MCF 10A (cell line): ENCODE data around the gene SEMA3F. TPM values are rescaled to one million over a fixed set of nuclear protein-coding genes. Genes with fewer than 3 reads are reported as not detected.
A peak's percentile ranks its signal among the peaks of the same experiment; 100 is the strongest.
"Not testable (repeated sequence)": the region's sequence is repeated elsewhere in the genome, so short reads cannot be mapped to it uniquely, and the experiment has no call there.

Experiments
- BruUV-seq: library from RNA; stranded (reverse); fragments of 400-500 nt; replicated peaks from 2 replicates; lab custom pipeline; 2021; lab: Mats Ljungman, UMichigan
- CTCF ChIA-PET: fragments of 300-600 bp; sonication (Branson Sonifier 250); formaldehyde crosslinking; extraction: SDS; loops from one replicate; lab custom pipeline; 2021; ENCODE audit warnings: antibody characterized with exemption, inconsistent platforms; lab: Yijun Ruan, JAX
- POLR2A ChIA-PET: fragments of 300-600, 350-650 bp; sonication (Branson Sonifier 250); formaldehyde crosslinking; extraction: SDS; loops from one replicate; lab custom pipeline; 2020; ENCODE audit warnings: antibody characterized with exemption, inconsistent platforms; lab: Yijun Ruan, JAX
- DNase-seq: peaks from one replicate; pipeline ENCODE4 v3.0.0-alpha.2; 2018; ENCODE audit not compliant: unreplicated experiment
- H3K27ac Mint-ChIP-seq: one replicate; pipeline ENCODE4 v1.8.0; 2022; ENCODE audit warnings: mild to moderate bottlenecking, low read depth, mixed read lengths; ENCODE audit not compliant: unreplicated experiment
- H3K27me3 Mint-ChIP-seq: one replicate; pipeline ENCODE4 v1.8.0; 2022; ENCODE audit warnings: mixed read lengths; ENCODE audit not compliant: insufficient read depth, unreplicated experiment
- H3K36me3 Mint-ChIP-seq: one replicate; pipeline ENCODE4 v1.8.0; 2022; ENCODE audit warnings: mild to moderate bottlenecking, moderate library complexity, mixed read lengths; ENCODE audit not compliant: insufficient read depth, unreplicated experiment
- H3K4me1 Mint-ChIP-seq: one replicate; pipeline ENCODE4 v1.8.0; 2022; ENCODE audit warnings: mixed read lengths; ENCODE audit not compliant: insufficient read depth, unreplicated experiment
- H3K4me3 Mint-ChIP-seq: one replicate; pipeline ENCODE4 v1.8.0; 2022; ENCODE audit warnings: mild to moderate bottlenecking, moderate library complexity, mixed read lengths; ENCODE audit not compliant: unreplicated experiment
- H3K9me3 Mint-ChIP-seq: one replicate; pipeline ENCODE4 v1.8.0; 2022; ENCODE audit warnings: mixed read lengths; ENCODE audit not compliant: unreplicated experiment
- intact Hi-C: fragments of 100-400 bp; cut with micrococcal nuclease; formaldehyde crosslinking; loops from 2 replicates; pipeline ENCODE4 v1.14.1; 2022
- total RNA-seq: library from RNA; stranded (reverse); gene quantifications from 2 replicates; pipeline ENCODE4 v1.2.3, GENCODE V29; 2022
- TF ChIP-seq, protein P1 (sequence below): fragments of 200-600 bp; IDR thresholded peaks from one replicate; pipeline ENCODE4 v1.8.0; 2022; ENCODE audit warnings: antibody characterized with exemption, mild to moderate bottlenecking; ENCODE audit not compliant: unreplicated experiment

SEMA3F gene
- total RNA-seq, 1 experiment from 2014 or later: 34.6 TPM

- ChIA-PET CTCF (interaction anchor here (1.0 to 15.0 kb wide), 4 partner anchors 11 to 100 kb away, joined by 4 to 209 read pairs (median 8); partner anchors contain the start of gene GNAT1), POLR2A (no interaction called here)
- Mint-ChIP-seq H3K27me3 (peaks cover 16% of the 10 kb centered on the region), H3K36me3 (no peaks in the 10 kb centered on the region), H3K9me3 (no peaks in the 10 kb centered on the region), H3K27ac (no peak overlapping the region), H3K4me1 (peaks cover 5% of the 10 kb centered on the region), H3K4me3 (no peak overlapping the region)
- intact Hi-C loops: no loop called here
- TF ChIP-seq, protein P1, sequence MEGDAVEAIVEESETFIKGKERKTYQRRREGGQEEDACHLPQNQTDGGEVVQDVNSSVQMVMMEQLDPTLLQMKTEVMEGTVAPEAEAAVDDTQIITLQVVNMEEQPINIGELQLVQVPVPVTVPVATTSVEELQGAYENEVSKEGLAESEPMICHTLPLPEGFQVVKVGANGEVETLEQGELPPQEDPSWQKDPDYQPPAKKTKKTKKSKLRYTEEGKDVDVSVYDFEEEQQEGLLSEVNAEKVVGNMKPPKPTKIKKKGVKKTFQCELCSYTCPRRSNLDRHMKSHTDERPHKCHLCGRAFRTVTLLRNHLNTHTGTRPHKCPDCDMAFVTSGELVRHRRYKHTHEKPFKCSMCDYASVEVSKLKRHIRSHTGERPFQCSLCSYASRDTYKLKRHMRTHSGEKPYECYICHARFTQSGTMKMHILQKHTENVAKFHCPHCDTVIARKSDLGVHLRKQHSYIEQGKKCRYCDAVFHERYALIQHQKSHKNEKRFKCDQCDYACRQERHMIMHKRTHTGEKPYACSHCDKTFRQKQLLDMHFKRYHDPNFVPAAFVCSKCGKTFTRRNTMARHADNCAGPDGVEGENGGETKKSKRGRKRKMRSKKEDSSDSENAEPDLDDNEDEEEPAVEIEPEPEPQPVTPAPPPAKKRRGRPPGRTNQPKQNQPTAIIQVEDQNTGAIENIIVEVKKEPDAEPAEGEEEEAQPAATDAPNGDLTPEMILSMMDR: no peak
- no TSS peak for BruUV-seq
- DNase-seq: no peak
These were observed 67.0 kb downstream of the SEMA3F start for GRCh38 chr3:50222169-50222528.

GRCh38 chr3:50224639-50225038, 69.5 kb downstream of the SEMA3F start:
- no peak for DNase-seq
- no peaks in the 10 kb centered on the region for H3K36me3 Mint-ChIP-seq
- peaks cover 6% of the 10 kb centered on the region for H3K4me1 Mint-ChIP-seq
- no peak overlapping the region for H3K4me3 Mint-ChIP-seq
- ChIA-PET POLR2A (interaction anchor here (0.6 to 3.5 kb wide), 3 partner anchors 21 to 103 kb away, joined by 3 to 37 read pairs (median 4); no protein-coding TSS in a partner anchor), CTCF (interaction anchor here (0.6 to 15.0 kb wide), 13 partner anchors 10 to 342 kb away, joined by 3 to 209 read pairs (median 6); partner anchors contain the start of genes GNAI2, GNAT1, HYAL3 and NAA80)
- intact Hi-C loops: no loop called here
- H3K9me3 Mint-ChIP-seq: no peaks in the 10 kb centered on the region
- BruUV-seq: no TSS peak
- TF ChIP-seq, protein P1: no peak
- H3K27ac Mint-ChIP-seq: no peak overlapping the region
- H3K27me3 Mint-ChIP-seq: peaks cover 16% of the 10 kb centered on the region

DNA sequence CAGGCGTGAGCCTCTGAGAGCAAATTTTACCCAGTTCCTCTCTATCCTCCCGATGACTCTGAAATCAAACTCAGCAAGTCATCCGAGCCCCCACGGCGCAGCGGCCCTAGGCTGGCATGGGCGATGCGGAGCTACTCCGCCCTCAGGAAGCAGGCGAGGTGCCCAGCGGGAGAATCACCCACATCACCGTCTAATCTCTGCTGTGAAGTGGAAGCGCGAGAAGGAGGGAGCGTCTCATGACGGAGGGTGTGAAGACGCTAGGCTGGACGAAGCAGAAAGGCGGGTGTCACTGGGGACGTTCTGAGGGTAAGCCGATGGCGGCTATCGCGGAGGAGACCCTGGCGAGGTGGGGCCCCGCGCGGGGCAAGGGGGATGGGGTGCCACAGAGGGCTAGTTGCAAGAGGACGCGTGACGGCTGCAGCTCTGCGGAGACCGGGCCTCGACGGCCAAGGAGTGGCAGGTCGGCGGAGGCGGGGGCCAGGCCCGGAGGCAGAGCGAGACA, 71.8 kb downstream of the SEMA3F start:
- Mint-ChIP-seq H3K9me3 (no peaks in the 10 kb centered on the region), H3K27ac (no peak overlapping the region), H3K36me3 (peaks cover 6% of the 10 kb centered on the region), H3K4me3 (peak overlapping the region; percentile 74), H3K27me3 (peaks cover 16% of the 10 kb centered on the region), H3K4me1 (peaks cover 12% of the 10 kb centered on the region)
- ChIA-PET POLR2A (interaction anchor here (0.6 to 3.5 kb wide), 14 partner anchors 9 to 119 kb away, joined by 3 to 37 read pairs (median 6); partner anchors contain the start of gene GNAI2), CTCF (interaction anchor here (0.6 to 15.0 kb wide), 31 partner anchors 10 to 326 kb away, joined by 3 to 209 read pairs (median 5); partner anchors contain the start of genes GNAI2, GNAT1, HYAL3 and NAA80)
- intact Hi-C loops: loop anchor here (1.0 kb wide), 6 partner anchors 19 to 106 kb away; no protein-coding TSS in a partner anchor
- TF ChIP-seq, protein P1: no peak
- DNase-seq: peak; percentile 59
- BruUV-seq: no TSS peak

DNA sequence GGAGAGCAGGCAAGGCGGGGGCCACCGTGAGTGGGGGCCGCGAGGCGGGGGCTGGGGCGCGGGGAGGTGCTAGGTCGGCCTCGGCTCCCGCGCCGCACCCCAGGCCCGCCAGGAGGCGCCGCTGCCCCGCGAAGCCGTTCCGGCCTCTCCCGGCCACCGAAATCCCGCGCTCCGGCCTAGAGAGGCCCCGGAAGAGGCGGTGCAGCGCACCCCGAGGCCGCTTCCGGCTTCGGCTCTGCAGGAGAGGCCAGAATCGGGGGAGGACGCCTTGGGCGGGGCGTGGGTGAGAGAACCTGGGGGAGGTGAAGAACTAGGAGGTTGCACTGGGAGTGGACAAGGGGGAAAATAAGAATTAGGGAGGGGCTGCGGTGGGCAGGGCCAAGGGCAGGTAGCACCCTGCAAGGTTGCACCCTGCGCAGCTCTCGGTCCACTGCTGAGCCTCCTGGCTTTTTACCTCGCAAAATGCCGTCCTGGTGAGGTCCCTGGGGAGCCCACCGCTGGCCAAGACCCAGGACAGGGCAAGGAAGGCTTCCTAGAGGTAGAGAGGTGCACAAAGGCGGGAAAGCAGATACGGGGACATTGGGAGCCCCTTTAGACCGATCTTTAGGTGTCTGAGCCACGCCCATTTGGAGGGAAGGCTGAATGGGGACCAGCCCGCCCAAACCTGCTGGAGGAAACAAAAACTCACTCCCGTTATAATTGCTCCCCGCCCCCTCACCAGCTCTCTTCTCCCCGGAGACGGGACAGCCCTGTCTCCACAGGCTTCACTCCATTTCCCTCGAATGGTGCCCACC, 72.5 kb downstream of the SEMA3F start:
- Mint-ChIP-seq H3K4me3 (peak overlapping the region; percentile 74), H3K9me3 (no peaks in the 10 kb centered on the region), H3K36me3 (peaks cover 6% of the 10 kb centered on the region), H3K27me3 (peaks cover 16% of the 10 kb centered on the region), H3K4me1 (peaks cover 12% of the 10 kb centered on the region), H3K27ac (peak overlapping the region; percentile 17)
- POLR2A ChIA-PET: interaction anchor here (0.6 to 3.5 kb wide), 15 partner anchors 8 to 118 kb away, joined by 3 to 37 read pairs (median 5); partner anchors contain the start of gene GNAI2
- CTCF ChIA-PET: interaction anchor here (0.6 to 15.0 kb wide), 31 partner anchors 10 to 1424 kb away, joined by 3 to 209 read pairs (median 5); partner anchors contain the start of genes GNAI2, GNAT1, HYAL3 and NAA80
- TF ChIP-seq, protein P1: peak; percentile 91
- intact Hi-C loops: loop anchor here (1.0 kb wide), 4 partner anchors 19 to 46 kb away; no protein-coding TSS in a partner anchor
- DNase-seq: peak; percentile 95
- no TSS peak for BruUV-seq

DNA sequence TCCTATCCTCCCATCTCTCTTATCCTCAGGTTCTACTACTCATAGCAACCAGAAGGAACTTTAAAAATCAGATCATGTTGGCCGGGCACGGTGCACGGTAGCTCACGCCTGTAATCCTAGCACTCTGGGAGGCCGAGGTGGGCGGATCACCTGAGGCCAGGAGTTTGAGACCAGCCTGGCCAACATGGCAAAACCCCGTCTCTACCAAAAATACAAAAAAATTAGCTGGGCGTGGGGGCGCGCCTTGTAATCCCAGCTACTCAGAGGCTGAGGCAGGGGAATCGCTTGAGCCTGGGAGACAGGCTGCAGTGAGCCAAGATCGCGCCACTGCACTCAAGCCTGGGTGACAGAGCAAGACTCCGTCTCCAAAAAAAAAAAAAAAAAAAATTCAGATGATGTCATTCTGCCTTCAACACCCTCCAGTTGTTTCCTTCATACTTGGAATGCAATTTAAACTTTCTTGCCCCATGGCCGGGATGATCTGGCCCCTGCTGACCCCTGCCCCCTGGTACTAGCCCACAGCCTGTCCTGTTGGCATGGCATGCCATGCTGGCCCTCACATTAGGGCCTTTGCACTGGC, 73.2 kb downstream of the SEMA3F start:
- CTCF ChIA-PET: interaction anchor here (0.6 to 15.0 kb wide), 22 partner anchors 9 to 1423 kb away, joined by 3 to 209 read pairs (median 6); partner anchors contain the start of genes GNAI2, GNAT1 and SEMA3B
- POLR2A ChIA-PET: interaction anchor here (0.6 to 3.5 kb wide), 15 partner anchors 8 to 289 kb away, joined by 3 to 37 read pairs (median 5); partner anchors contain the start of gene GNAI2
- H3K36me3 Mint-ChIP-seq, BruUV-seq, H3K9me3 Mint-ChIP-seq, intact Hi-C loops, DNase-seq: not testable (repeated sequence)
- H3K4me3 Mint-ChIP-seq: peak overlapping the region; percentile 74
- H3K27me3 Mint-ChIP-seq: peaks cover 16% of the 10 kb centered on the region
- H3K27ac Mint-ChIP-seq: peak overlapping the region; percentile 17
- peaks cover 18% of the 10 kb centered on the region for H3K4me1 Mint-ChIP-seq
